NK-92 (cell line): ENCODE measurements around the gene HEMK1.

ENCODE experiments used
- DNase-seq: peaks from one replicate; lab custom pipeline; 2025; ENCODE audit not compliant: unreplicated experiment; lab: John Stamatoyannopoulos, UW

The HEMK1 gene

GRCh38 chr3:50542177-50543034, 26.9 kb upstream of the HEMK1 start:
- no peak for DNase-seq

DNA sequence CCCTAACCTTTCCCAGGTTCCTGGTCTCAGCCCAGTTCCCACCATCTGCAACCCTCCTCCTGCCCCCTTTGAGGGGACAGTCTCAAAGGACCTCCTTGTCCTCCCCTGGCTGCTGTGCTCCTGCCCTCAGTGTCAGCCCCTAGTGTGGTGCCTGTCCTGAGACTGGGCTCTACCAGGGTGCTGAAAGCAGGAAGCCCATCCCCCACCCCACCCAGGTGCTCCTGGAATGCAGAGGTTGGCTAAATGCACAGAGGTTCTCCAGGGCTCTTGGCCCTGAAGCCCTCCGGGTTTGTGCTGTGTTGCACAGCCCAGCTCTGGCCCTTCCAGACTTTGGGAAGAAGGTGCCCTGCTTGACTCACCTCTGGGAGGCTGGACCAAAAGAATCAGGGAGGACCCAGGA, 23.5 kb upstream of the HEMK1 start:
- no peak for DNase-seq

DNA sequence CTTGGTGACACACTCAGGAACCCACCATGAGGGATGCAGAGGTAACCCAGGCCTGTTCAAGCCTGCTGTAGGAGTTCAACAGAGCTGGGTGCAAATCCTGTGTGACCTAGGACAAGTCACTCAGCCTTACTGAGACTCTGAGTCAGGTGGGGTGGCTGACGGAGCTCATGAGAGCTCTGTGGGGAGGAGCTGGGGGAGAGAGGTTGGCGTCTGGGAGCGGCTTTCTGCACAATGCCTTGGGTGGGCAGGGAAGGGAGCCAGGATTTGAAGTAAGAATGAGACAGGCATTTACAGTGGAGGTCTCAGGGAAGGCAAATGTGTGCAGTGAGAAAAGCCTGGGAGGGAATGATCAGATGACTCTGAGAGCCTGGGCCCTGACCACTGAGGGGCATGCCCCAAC, 20.1 kb upstream of the HEMK1 start:
- DNase-seq: no peak

- DNase-seq: no peak
These were observed 19.1 kb upstream of the HEMK1 start for GRCh38 chr3:50550079-50550736.

GRCh38 chr3:50551054-50551659, 18.2 kb upstream of the HEMK1 start:
- DNase-seq: no peak

DNA sequence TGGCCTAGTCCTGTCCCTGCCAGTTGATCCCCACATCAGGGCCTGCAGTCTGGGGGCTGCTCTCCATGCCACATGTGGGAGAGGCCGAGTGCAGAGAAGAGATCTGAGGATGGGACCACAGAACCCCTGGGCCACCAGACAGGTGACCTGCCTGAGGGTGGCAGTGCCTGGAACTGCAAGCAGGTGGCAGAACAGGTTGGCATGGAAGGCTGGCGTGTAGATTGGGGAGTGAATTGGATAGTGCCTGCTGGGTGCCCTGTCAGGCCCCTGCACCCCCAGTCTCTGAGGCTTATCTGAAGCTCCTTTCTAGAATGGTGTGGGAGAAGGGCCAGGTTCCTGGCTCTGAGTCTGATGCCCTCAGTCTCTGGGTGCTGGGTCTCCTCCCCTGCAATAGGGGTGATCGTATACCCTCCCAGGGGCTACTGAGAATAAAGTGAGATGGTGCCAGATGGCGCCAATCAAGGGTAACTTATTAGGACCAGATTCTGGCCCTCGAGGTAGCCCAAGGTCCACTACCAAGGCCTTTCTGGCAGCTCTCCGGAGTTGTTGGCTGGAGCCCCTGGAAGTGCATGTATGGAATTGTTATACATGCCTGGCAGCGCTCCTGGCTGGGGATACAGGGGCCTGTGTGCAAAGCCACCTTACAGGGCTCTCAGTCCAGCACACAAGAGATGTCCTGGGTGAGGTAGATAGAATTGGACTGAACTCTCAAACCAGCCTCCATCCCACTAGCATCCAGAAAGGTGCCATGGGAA, 17.5 kb upstream of the HEMK1 start:
- DNase-seq: no peak

DNA sequence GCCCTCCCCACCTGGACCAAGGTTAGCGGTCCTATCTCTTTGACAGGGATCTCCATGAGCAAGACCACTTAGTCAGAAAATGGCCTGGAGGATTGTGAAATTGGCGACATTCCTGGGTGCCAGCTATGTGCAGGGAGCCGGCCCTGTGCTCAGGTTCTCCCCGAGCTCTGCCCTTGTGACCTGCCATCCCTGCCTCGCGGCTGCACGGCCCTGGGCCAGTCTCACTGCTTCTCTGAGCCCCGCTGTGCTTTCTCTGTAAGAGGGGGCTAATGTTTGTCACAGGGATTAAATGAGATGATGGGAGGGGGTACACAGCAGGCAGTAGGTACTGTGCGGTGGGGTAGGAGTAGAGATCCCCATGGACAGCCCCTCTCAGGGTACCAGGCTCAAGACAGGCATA, 16.7 kb upstream of the HEMK1 start:
- DNase-seq: no peak

DNA sequence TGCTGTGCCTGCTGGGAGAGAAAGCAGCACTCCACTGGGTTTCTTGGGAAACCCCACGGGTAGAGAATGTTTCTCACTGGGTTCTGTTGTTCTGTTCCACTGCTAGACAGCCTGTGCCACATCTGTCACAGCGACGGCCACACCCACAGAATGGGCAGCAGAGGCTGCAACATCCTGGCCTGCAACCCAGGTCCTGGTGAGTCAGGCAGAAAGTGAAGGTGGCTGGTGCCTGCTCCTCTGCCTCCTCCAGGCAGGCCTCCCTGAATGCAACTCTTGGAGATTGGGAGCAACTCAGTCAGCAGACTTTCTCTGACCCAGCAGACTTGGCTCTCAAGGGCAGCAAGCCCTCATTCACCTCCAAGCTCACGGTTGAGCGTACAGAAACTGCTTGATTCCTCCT, 14.8 kb upstream of the HEMK1 start:
- no peak for DNase-seq

DNA sequence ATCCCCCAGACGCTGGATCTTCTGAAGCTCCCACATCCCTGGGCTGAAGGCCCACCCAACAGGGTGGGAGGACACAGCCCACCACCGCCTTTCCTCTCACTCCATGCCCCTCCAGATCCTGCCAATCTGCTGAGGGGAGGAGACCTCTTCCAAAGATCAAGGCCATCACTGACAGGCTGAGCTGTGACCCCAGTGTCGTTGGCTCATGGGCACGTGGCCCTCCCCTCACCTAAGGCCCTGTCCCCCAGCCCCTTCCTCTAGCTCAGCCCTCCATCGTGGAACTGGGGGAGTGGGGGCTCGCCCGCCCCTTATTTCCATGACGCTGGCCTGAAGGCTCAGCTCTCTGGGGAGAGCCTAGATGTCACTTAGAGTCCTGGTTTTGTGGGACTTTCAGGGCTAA, 12.2 kb upstream of the HEMK1 start:
- no peak for DNase-seq

GRCh38 chr3:50557915-50558314, 11.4 kb upstream of the HEMK1 start:
- no peak for DNase-seq

- no peak for DNase-seq
These were observed 9.6 kb upstream of the HEMK1 start for GRCh38 chr3:50559702-50560101.

- no peak for DNase-seq
These were observed 6.5 kb upstream of the HEMK1 start for GRCh38 chr3:50562861-50563260.

GRCh38 chr3:50563867-50564266, 5.5 kb upstream of the HEMK1 start:
- DNase-seq: no peak

DNA sequence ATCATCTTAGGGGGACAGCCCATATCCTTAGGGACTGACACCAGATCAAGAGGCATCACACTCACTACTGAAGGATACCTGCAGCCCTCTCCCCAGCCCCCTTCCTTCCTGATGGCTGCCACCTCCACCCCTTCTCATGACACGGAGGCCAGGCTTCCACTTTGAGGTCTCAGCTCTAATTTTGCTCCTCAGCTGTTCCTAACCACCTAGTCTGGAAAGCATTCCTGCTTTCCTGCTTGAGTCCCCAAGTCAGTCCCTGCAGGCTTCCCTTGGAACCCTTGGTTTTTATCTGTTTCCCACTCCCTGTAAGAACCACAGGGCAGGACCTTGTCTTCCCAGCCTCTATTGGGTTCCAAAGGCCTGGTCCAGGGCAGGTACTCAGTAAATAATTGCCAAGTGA, 5.0 kb upstream of the HEMK1 start:
- no peak for DNase-seq

GRCh38 chr3:50567011-50567385, 2.3 kb upstream of the HEMK1 start:
- DNase-seq: no peak

DNA sequence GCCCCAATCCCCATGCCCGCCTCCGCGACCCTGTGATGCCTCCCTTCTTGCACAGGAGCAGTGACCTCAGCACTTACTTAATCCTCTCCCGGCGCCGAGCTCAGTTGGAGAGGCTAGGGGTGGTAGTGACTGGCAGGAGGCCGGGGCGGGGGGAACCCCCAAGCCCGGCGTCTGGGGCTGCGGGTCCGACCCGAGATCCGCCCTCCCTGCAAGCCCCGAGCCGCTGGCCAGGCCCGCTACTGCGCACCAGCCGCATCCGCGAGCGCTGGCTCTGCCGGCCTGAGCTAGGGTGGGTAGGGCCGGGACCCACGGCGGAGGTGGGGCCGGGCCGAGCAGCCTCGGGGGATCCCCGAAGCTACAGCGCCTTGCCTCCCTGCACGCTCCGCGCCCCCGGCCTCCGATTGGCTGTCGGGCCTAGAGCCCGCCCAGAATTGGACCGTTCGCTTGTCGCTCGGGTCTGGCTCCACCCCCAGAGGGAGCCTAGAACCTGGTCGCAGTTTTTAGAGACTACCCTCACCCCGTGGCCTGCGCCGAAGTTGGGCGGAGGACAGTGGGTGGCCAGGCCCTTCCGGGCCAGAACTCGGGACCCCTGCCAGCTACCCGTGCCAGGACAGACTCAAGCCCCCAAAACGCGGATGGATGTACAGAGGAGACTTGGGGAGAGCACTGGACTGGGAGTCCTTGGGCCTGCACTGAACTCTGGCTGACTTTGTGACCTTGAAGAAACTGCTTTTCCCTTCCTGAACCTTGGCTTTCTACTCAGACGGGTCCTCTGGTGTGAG, 1.7 kb upstream of the HEMK1 start, which contains the start of gene C3orf18:
Gene C3orf18 (minus strand): TSS at position 362 of the 782 bp plus-strand sequence. CDS start 2,048 bp downstream, outside the sequence.
- peak; percentile 53 for DNase-seq

DNA sequence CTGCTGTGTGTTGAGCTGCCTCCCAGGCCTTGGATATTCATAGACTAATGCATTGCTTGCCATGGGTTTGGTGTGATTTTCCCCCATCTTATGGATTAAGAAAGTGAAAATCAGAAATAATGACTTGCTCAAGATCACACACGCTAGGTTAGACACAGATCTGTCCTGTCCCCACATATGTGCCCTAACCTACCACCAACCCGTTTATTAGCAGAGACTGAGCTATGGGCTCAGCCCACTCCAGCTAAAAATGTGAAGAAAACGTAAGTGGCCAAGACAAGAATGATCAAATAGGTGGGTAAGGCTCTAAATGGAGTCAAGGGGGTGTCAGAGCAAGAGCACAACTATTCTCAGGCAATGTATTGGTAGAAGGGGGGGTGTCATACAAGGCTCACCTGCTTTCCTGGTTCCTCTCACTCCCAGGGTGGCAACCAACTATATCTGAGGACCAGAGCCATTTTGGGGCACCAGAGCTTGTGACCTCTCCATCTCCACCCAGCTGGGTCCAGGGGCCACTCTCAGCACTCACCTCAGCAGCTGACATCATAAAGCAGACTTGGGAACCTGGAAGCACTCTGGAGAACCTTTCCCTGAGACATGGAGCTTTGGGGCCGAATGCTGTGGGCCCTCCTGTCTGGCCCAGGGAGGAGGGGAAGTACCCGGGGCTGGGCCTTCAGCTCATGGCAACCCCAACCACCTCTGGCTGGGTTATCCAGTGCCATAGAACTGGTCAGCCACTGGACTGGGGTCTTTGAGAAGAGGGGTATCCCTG, 1.4 kb downstream of the HEMK1 start:
- DNase-seq: no peak

DNA sequence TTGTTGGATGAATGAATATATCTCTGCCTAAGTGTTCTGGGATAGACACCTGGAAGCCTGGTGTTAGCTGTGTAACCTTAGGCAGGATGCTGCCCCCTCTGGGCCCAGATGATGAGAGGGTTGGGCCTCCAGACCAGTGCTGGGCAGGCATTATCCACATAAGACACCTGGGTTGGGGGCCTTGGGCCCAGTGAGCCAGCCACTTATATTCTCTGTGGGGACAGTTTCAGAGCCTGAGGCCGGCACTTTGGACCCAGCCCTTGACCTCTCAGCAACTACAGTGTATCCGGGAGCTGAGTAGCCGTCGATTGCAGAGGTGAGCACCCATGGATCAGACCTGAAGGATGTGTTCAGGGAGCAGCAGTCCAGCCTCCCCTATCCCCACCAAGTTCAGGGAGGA, 2.2 kb downstream of the HEMK1 start:
- no peak for DNase-seq

DNA sequence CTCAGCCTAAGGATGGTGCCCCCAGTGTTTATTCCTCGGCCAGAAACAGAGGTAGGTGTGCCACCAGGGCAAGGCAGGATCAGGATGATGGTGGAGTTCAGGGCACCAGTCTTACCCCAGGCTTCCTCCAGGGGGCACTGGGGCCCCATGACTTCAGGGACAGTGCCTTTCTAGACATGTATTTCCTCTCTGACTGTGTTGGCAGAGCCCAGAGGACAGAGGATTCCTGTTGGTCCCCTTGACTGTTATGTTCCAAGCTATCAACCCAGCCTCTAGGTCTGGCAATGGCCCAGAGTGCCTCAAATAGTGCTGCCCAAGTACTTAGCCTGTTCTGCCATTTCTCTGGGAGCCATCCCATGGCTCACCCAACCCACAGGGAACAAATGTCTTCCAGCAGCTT, 2.8 kb downstream of the HEMK1 start:
- DNase-seq: no peak

DNA sequence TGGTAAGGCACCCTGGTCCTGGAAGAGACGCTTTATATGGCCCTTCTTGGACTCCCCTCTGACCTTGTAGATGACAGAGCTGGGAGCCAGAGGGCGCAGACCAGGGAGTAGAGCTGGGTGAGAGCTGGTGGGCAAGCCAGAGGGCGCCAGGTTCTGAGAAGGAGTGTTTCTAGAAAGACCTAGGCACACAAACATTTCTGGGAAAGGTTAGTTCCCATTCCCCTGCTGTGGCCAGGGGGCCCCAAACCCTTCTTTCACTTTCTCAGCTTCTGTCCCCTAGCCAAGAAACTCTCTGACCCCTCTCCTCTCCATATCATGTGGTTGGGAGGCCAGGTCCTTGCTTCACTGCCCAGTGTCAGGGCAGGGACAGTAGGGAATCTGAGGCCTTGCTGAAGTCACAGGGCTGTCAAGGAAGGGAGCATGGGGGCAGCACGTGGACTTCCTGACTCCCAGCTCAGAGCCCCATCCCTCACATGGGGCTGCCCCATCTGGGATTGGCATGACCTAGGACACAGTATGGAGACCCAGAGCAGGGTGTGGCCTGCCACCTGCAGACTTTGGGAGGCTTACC, 3.6 kb downstream of the HEMK1 start:
- DNase-seq: no peak
